HT-29 (cell line): ENCODE results near the gene NECAB2. TPM values are rescaled to one million over a fixed set of nuclear protein-coding genes. Genes with fewer than 3 reads are reported as not detected.
"Not testable (repeated sequence)": the region's sequence is repeated elsewhere in the genome, so short reads cannot be mapped to it uniquely, and the experiment has no call there.

Experiments
- DNase-seq: peaks from one replicate; pipeline ENCODE4 v3.0.0-alpha.2; 2015; ENCODE audit warnings: low spot score
- total RNA-seq: library from RNA; depleted of rRNA; stranded (reverse); fragments of >200 nt; shearing (Covaris generic); gene quantifications from 2 replicates; pipeline ENCODE4 v1.2.3, GENCODE V29; 2014

NECAB2 gene
- total RNA-seq, 1 experiment from 2014 or later = not detected

DNA sequence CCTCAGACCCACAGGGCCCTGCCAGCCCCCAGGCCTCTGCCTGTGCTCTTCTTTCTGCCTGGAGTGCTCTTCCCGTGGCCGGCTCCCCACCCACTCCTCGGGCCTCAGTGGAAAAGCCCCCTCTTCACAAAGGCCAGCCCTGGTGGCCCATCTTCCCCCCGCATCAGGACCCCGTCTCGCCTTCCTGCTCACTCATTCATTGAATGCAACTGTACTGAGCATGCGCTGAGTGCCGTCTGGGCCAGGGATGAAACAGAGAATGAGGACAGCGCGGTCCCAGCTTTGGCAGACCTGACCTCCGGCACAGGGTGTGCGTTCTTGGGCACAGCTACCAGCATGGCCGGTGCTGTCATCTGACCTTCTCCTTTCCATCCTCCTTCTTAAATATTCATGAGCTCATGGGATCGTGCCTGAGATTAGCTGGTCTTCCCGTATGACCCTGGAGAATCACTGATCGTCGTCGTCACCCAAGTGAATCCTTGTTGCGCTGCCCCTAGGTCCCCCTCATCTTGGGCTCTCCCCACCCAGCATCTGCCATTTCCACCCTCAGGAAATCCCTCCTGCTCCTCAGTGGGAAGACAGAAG, 31.4 kb upstream of the NECAB2 start:
- DNase-seq = no peak

DNA sequence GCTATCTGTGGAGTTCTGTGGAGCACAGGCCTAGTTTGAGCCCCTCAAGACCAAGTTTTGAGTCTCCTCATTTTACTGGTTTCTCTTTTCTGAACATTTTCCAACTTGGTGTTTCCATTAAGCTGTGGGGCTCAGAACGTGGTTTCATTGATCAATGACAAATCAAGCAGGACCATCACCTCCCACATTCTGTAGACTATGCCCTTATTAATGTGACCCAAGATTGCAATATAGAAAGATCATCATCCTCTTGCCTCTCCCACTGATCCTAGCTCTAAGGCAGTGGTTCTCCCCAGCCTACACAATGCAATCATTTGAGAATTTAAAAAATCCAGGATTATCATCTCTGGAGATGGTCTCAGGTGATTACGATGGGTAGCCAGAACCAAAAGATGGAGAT, 30.8 kb upstream of the NECAB2 start:
- DNase-seq = no peak

DNA sequence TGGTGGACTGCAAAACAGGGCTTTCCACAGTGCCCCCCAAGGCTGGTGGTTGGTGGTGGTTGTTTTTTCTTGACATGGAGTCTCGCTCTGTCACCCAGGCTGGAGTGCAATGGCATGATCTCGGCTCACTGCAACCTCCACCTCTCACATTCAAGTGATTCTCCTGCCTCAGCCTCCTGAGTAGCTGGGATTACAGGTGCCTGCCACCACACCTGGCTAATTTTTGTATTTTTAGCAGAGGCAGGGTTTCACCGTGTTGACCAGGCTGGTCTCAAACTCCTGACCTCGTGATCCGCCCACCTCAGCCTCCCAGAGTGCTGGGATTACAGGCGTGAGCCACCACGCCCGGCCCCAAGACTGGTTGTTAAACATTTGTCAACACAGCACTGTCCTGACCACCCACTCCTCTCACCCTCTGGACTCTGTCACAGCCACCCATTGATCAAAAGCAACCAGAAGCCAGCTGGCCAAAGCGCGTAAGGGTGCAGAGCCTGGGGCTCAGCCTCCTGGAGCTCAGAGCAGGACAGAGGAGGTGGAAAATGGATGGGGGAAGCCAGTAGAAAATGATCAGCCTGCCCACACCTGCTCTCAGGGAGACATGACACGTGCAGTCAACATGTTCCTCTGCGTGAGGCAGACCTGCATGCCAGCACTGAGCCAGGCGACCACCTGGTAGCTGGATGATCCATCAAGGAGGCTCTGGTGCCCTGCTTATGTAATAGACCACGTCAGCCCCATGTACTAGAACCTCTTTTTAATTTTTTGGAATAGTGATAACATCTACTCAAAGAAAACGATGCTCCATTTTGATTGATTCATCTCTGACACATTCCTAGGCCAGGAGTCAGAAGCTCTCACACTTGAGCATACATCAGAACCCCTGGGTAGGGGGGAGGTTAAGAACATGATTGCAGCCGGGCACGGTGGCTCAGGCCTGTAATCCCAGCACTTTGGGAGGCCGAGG, 29.8 kb upstream of the NECAB2 start:
- no peak for DNase-seq

DNA sequence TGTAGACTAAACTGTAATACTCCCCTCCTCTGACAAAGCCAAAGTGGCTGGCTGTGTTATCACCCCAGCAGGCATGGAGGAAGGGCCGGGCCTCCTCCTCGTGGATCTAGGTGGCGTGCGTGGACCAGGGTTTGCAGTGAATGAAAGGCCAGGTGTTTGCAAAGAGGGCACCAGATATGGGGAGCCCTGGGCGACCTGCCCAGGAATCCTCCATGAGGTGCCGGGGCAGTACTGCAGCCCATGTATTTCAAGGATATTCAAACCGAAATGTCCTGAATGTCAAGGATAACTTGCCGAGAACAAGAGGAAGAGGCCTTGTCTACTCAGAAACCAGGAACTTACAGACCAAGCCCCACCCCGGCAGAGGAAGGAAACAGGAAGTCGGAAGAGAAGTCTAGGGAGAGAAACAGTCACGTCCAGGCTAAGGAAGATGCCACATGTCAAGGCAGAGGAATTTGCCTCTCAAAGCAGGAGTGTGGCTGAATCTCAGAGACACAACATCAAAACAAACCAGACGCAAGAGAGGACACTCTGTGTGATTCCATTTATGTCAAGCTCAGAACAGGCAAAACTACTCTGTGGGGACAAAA, 28.7 kb upstream of the NECAB2 start:
- no peak for DNase-seq

DNA sequence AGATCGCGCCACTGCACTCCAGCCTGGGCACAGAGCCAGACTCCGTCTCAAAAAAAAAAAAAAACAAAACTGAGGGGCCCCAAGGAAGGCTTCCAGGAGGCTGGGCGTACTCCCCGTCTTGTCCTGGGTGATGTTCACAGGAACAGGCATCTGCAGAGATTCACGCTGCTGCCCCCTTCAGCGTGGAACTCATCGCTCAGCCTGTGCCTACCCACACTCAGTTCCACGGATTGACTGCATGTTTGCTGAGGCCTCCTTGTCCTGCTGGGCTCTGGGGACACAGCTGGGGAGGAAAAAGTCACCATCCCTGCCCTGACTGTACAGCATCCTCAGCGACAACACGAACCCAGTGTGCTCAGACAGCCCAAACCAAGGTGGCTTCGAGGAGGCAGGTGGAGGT, 27.9 kb upstream of the NECAB2 start:
- DNase-seq = no peak

DNA sequence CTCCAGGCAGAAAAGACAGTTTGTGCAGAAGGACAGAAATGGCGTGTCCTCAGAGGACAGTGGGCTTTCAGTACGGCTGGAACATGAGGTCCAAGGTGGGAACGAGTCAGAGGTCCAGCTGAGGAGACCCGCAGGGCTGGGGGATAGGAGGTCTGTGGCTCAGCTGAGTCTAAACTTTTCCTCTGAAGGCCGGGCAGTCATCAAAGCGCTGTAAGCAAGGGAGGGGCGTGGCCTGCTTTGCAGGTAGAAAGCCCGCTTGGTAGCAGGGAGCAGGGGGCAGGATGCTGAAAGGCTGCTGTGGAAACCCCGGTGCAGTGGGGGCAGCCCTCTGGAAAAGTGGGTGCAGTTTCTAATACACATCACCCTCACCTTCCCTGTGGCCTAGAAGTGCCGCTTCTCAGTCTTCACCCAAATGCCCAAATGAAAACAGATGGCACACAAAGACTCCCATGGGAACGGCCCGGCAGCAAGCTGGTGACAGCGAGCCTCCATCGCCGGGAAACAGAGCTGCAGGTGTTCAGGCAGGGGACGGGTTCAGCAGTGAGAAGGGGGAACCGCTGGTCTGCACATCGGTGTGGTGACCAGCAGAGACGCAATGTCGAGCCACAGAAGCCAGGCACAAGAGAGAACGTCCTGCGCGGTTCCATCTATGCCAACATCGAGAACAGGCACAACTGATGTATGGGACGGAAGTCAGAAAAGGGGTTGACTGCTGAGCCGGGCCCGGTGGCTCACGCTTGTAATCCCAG, 27.2 kb upstream of the NECAB2 start:
- no peak for DNase-seq

DNA sequence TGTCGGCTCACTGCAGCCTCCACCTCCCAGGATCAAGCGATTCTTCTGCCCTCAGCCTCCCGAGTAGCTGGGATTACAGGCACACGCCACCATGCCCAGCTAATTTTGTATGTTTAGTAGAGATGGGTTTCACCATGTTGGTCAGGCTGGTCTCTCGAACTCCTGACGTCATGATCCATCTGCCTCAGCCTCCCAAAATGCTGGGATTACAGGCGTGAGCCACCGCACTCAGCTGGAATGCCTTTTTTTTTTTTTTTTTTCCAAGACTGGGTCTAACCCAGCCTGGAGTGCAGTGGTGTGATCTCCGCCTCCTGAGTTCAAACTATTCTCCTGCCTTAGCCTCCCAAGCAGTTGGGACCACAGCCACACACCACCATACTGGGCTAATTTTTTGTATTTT, 26.5 kb upstream of the NECAB2 start:
- DNase-seq = not testable (repeated sequence)

DNA sequence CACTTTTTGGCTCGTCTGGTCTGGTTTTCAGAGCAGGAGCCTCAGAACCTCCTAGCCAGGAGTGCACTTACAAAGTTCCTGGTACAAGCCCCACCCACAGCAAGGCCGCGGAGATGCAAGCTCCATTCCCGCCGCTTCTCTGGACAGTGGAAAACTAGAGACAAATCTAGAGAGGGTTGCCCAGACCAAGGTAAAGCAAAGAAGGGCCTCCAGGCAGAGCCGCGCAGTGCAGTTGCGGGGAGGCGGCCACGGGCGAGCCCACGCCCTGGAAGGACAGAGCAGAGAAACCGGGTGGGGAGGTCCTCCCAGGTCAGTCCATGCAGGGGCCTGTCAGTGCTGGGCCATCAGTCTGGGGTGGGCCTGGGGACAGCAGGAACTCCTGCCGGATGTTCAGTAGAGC, 26.0 kb upstream of the NECAB2 start:
- DNase-seq = no peak

DNA sequence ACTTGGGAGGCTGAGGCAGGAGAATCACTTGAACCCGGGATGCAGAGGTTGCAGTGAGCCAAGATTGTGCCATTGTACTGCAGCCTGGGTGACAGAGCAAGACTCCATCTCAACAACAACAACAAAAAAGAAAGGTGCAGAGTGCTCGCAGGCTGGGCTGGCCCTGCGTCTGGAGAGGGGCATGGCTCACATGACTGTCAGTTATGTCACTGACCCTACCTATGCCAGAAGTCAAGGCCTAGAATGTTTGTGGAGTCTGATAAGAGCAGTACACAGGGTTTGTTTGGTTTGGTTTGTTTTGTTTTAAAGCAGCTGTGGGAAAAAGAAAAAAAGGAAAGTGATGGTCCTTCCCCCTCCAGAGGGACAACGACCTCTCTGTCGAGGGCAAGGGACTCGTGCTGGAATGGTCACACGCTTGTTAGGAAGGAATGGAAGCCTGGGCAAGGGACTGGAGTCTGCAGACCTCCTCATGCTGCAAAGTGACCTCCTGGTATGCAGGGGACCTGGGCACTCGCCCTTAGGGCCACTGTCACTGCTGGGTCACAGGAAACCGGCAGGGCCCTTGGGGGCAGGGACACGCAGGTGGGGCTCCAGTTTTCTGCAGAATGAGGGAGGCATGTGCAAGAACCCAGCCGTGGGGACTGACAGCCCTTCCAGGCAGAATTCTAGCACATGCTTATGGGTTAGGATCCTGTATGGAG, 25.1 kb upstream of the NECAB2 start:
- no peak for DNase-seq

DNA sequence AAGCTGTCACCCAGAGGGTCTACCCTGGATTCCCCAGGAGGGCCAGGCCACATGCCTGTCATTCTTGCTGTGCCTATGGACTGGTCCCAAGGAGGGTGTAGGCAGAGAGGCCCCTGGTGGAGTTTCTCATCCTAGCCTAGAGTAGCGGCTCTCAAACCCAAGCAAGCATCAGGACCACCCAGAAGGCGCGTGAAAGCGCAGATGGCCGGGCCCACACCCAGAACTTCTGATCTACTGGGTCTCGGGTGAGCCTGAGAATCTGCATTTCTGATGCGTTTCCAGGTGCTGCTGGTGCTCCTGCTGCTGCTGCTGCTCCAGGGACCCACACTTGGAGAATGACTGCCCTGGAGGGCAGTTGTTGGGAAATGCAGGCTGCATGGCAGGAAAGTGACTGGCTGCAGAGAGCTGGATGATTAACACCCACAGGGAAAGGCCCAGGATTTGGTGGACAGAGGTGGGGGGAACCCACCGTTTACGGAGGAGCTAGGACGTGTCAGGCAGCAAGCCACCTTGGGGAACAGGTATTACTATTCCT, 24.5 kb upstream of the NECAB2 start:
- DNase-seq = no peak

DNA sequence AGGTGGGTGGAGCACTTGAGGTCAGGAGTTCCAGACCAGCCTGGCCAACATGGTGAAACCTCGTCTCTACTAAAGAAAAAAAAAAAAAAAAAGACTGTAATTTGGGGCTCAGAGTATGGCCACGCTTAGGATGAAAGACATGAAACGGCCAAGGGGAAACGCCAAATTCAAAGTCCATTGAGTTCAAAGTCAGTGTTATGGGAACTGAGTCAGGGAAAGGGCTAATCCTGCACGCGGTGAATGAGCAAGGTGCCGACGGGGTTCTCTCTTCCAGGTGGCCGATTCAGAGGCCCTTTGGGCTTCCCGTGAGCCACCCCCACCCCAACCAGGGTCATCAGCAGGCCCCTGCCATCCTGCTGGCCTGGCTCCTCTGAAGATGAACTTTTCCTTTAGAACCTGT, 22.5 kb upstream of the NECAB2 start:
- no peak for DNase-seq

DNA sequence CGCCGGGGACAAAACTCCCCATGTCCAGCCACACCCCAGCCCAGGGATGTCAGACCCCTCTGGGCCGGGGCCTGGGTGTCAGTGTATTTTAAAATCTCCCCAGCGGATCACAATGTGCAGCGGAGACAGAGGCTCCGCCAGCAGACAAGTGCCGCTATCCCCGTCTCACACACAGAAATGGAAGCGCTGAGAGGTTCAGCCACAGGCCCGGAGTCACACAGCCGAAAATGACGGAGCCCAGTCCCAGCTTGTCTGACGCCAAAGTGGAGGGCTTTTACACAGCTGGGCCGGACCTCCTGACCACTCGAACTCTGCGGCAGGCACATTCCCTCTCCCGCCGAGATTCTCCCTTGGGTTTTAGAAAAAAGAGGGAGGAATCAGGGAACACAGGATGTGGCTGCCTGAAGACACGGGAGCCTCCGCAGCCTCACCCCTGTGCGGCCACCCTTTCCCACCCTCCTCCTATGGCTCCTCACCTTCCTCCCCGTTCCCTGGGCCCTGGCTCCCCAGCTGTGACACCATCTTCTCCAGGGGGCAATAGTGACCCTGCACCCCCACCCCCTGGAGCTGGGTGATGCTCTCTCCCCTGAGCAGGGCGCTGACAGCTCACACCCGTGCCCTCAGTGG, 21.8 kb upstream of the NECAB2 start:
- no peak for DNase-seq

DNA sequence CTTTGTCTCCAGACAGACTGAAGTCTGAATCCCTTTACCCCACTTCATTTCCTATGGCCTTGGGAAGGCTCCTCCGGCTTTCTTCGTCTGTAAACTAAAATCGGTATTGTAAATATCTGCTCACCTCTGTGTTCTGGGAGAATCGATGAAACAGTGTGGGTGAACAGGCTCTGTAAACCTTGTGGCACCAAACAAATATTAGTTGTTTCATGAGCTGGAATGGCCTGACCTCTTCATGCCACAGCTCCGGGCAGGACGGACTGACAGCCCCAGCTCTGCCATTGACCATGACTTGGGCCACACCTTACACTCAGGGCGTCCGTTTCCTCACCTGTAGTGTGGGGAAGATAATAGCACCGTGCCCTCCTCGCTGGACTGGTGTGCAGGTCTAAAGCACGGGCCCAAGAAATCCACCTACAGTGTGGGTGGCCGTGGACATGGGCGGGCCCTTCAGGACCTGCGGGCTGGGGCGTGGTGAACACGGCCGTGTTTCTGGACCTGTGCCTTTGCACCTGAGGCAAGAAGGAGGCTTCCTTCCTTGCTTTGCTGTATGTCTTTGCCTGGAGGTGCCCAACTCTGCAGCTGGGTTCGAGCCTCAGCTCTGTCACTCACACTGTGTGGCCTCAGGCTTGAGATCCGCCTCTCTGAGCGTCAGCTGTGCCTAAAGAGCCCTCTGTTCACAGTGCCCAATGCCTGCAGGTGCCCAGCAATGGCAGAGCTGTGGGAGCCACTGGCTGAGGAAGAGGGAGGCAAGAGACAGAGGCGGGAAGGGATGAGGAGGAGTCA, 21.1 kb upstream of the NECAB2 start:
- DNase-seq = no peak

DNA sequence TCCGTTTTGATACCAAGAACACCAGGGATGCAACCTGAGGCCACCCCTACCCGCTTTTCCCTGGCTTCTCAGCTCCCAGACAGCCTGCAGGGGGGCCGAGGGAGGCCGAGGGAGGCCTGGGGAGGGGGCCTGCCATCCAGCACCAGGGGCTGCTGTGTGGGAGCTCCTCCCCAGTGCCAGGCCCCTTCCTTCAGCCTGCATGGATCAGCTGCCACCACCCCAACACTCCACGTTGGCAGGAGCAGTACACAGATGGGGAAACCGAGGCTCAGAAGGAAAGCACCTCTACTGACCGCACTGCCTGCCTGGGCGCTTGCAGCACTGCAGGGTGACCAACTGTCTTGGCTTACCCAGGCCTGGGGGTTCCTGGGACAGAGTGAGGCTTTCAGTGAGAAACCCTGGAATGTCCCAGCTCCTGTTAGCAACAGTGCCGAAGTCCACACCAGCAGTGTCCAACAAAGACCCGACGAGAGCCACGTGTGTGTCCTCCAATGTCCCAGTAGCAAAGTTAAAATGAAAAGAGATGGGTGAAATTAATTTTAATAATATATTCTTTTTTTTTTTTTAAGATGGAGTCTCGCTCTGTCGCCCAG, 20.3 kb upstream of the NECAB2 start:
- no peak for DNase-seq

DNA sequence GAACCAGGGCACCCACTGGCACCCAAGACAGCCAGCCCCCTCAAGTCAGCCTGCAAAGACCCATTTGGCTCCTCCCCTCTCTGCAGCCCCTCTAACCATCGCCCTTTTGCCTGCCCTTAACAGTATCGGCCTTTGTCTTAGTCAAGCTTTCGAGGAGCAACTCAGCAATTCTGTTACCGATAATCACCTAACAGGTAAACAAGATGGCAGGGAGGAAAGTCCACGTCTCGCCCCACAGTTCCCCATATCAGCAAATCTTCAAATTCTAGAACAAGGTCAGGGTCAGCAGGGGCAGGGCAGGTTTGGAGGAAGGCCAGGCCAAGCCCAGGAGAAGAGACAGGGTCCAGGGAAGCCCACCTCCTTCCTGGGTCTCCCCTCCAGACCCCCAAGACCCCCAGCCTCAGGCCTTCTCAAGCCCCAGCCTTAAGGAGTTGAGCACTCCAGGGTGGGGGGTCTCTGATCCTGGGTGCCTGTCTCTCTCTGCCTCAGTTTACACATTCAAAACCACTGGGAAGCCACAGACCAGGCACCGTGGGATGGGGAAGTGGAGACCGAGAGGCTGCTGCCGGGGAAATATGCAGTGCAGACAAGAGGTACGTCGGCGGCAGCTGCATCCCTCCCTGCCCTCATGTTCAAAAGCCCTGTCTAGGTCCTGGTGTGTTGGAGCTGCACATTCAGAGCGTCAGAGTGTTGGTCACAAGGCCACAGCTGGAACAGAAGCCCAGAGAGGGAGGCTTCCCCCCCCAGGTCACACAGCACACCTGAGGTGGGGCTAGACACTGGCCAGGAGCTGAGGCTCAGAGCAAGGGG, 18.9 kb upstream of the NECAB2 start:
- DNase-seq = no peak

DNA sequence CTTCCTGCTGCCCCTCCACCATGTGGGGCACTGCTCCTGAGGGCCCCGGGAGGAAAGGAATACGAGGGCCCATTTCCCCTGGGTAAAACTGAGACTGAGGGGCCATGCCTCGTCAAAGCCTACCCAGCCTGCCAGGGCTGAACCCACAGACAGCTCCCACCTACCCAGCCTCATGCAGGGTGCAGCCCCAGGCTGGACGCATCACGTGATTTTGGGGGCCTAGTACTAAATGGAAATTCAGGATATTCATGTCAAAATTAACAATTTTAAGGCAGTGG, 18.4 kb upstream of the NECAB2 start:
- DNase-seq = no peak

DNA sequence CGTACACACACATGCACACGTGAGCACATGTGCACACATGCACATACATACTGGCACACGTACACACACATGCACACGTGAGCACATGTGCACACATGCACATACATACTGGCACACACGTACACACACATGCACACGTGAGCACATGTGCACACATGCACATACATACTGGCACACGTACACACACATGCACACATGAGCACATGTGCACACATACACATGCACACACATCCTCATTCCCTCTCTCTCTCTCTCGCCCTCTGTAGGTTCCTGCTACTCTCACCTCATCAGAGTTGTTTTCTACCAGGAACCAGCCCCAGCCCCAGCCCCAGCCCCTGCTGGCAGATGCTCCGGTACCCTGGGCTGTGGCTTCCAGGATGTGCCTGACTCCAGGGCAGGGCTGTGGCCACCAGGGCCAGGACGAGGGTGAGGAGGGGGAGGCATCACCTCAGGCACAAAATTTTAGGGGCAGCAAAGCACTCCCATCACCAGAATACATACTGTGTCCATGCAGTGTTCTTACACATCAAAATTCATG, 17.1 kb upstream of the NECAB2 start:
- DNase-seq = not testable (repeated sequence)

DNA sequence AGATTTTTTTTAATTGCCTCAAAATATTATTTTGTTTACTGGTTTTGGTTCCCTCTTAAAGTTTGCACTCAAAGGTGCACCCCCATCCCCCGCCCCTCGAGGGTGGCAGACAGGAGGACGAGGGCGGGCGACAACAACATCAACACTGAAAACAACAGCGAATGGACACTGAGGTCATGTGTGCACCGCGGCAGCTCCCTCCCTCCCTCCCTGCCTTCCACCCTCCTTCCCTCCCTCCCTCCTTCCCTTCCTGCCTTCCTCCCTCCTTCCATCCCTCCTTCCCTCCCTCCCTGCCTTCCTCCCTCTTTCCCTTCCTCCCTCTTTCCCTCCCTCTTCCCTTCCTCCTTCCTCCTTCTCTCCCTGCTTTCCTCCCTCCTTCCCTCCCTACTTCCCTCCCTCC, 16.5 kb upstream of the NECAB2 start:
- DNase-seq = no peak

DNA sequence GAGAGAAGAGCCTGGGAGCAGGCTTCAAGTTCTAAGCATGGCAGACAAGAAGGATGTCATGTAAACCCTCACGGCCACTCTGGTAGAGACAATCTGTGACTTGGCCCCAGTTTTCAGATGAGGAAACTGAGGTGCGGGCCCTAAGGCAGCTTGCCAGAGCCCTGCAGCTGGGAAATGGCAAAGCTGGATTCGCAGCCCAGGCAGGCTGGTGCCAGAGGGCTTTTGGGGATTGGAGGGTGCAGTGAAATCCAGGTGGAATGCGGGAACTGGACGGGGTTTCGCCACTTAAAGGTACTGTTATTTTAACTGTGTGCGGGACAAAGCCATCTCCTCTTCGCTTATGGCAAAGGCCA, 15.5 kb upstream of the NECAB2 start:
- no peak for DNase-seq
